BJ (cell line): ENCODE measurements around the gene AJM1. TPM values are rescaled to one million over a fixed set of nuclear protein-coding genes. Genes with fewer than 3 reads are reported as not detected.
"Not testable (repeated sequence)": the region's sequence is repeated elsewhere in the genome, so short reads cannot be mapped to it uniquely, and the experiment has no call there.

Experiments used
- CTCF ChIA-PET: fragments of 350-600 bp; formaldehyde crosslinking; extraction: SDS; loops from one replicate; lab custom pipeline; 2021; ENCODE audit warnings: antibody characterized with exemption, inconsistent platforms; lab: Yijun Ruan, JAX
- POLR2A ChIA-PET: fragments of 300-600 bp; sonication (Branson Sonifier 250); formaldehyde crosslinking; extraction: SDS; loops from one replicate; lab custom pipeline; 2021; ENCODE audit warnings: antibody characterized with exemption; lab: Charles Lee
- DNase-seq: peaks from one replicate; pipeline ENCODE4 v3.0.0-alpha.2; 2011; ENCODE audit warnings: low read depth
- H3K27me3 ChIP-seq: 2 replicates; pipeline ENCODE4 v1.6.0; 2011; ENCODE audit warnings: low read length; ENCODE audit not compliant: control insufficient read depth, insufficient read depth
- H3K36me3 ChIP-seq: 2 replicates; pipeline ENCODE4 v1.5.1; 2011; ENCODE audit warnings: low read length; ENCODE audit not compliant: control insufficient read depth, insufficient read depth
- H3K4me3 ChIP-seq: 2 replicates; pipeline ENCODE4 v1.5.1; 2011; ENCODE audit warnings: low read depth, mild to moderate bottlenecking, control low read depth, low read length
- CTCF ChIP-seq: IDR thresholded peaks from 2 replicates; pipeline ENCODE4 v1.5.1; 2011; ENCODE audit warnings: low read depth, mild to moderate bottlenecking, control low read depth, inconsistent platforms, low read length, moderate library complexity; ENCODE audit not compliant: insufficient read depth
- polyA plus RNA-seq: library from polyadenylated mRNA; depleted of rRNA; stranded (reverse); fragments of >200 nt; gene quantifications from 2 replicates; pipeline ENCODE4 v1.2.3, GENCODE V29; 2011

Gene AJM1
- polyA plus RNA-seq, 1 experiment: 0.86 TPM

- Histone ChIP-seq H3K36me3 (peaks cover 10% of the 10 kb centered on the region), H3K4me3 (no peak overlapping the region), H3K27me3 (no peaks in the 10 kb centered on the region)
- no peak for DNase-seq
- no peak for TF ChIP-seq CTCF
- ChIA-PET POLR2A (no interaction called here), CTCF (no interaction called here)
These were observed 25.2 kb downstream of the AJM1 start for GRCh38 chr9:136867480-136867879.

- CTCF ChIA-PET: no interaction called here
- TF ChIP-seq CTCF: no peak
- H3K27me3 ChIP-seq: no peaks in the 10 kb centered on the region
- no peak for DNase-seq
- H3K36me3 ChIP-seq: peaks cover 9% of the 10 kb centered on the region
- POLR2A ChIA-PET: no interaction called here
- no peak overlapping the region for H3K4me3 ChIP-seq
These were observed 25.6 kb downstream of the AJM1 start for GRCh38 chr9:136867917-136868316.

GRCh38 chr9:136868644-136869043 lies 26.4 kb downstream of the AJM1 start:
- ChIA-PET CTCF (no interaction called here), POLR2A (no interaction called here)
- peaks cover 2% of the 10 kb centered on the region for H3K36me3 ChIP-seq
- H3K27me3 ChIP-seq: no peaks in the 10 kb centered on the region
- H3K4me3 ChIP-seq: no peak overlapping the region
- DNase-seq: no peak
- TF ChIP-seq CTCF: no peak

GRCh38 chr9:136869611-136870010 lies 27.3 kb downstream of the AJM1 start:
- CTCF ChIA-PET: interaction anchor here (1.1 kb wide), 1 partner anchor 12 kb away, joined by 3 read pairs; no protein-coding TSS in a partner anchor
- H3K4me3 ChIP-seq, DNase-seq, POLR2A ChIA-PET, H3K27me3 ChIP-seq, H3K36me3 ChIP-seq: not testable (repeated sequence)

GRCh38 chr9:136875155-136875554 lies 32.9 kb downstream of the AJM1 start:
- no peaks in the 10 kb centered on the region for H3K27me3 ChIP-seq
- DNase-seq: no peak
- no peaks in the 10 kb centered on the region for H3K36me3 ChIP-seq
- no peak for TF ChIP-seq CTCF
- POLR2A ChIA-PET: no interaction called here
- CTCF ChIA-PET: no interaction called here
- H3K4me3 ChIP-seq: no peak overlapping the region

GRCh38 chr9:136876476-136876875 lies 34.2 kb downstream of the AJM1 start:
- ChIA-PET POLR2A (no interaction called here), CTCF (no interaction called here)
- no peak overlapping the region for H3K4me3 ChIP-seq
- H3K27me3 ChIP-seq: no peaks in the 10 kb centered on the region
- H3K36me3 ChIP-seq: no peaks in the 10 kb centered on the region
- TF ChIP-seq CTCF: no peak
- no peak for DNase-seq
